HEK293 (cell line): ENCODE measurements around the gene RMC1.
A peak's percentile ranks its signal among the peaks of the same experiment; 100 is the strongest.

ENCODE experiments used
- CTCF ChIA-PET: fragments of 350-600 bp; formaldehyde crosslinking; extraction: SDS; loops from one replicate; lab custom pipeline; 2021; ENCODE audit warnings: antibody characterized with exemption; lab: Yijun Ruan, JAX
- POLR2A ChIA-PET: fragments of 300-600 bp; formaldehyde crosslinking; extraction: SDS; loops from one replicate; lab custom pipeline; 2020; ENCODE audit warnings: antibody characterized with exemption, inconsistent platforms; lab: Yijun Ruan, JAX
- H3K27ac ChIP-seq: fragments of 200-500 bp; sonication (Bioruptor generic); 2 replicates; pipeline ENCODE4 v1.5.1; 2014; ENCODE audit warnings: low read depth, low read length, control low read depth, inconsistent platforms; ENCODE audit errors: extremely low read depth
- H3K36me3 ChIP-seq, 2 experiments: fragments of 200-500 bp in 1 of 2; sonication (Bioruptor generic) in 1 of 2; 1 replicate in 1 of 2; 2 replicates in 1 of 2; pipeline ENCODE4 v1.5.1; 2014 to 2017; ENCODE audit warnings: inconsistent platforms in 2 of 2, low read length in 2 of 2; ENCODE audit not compliant: control insufficient read depth in 2 of 2, insufficient read depth in 1 of 2
- H3K4me1 ChIP-seq: fragments of 200-500 bp; sonication (Bioruptor generic); 2 replicates; pipeline ENCODE4 v1.5.1; 2014; ENCODE audit warnings: mild to moderate bottlenecking, low read length, inconsistent platforms; ENCODE audit not compliant: control insufficient read depth, insufficient read depth
- H3K4me3 ChIP-seq: 2 replicates; pipeline ENCODE4 v1.5.1; 2011; ENCODE audit warnings: low read depth, mild to moderate bottlenecking, control low read depth, low read length, moderate library complexity
- H3K9me3 ChIP-seq: fragments of 200-500 bp; sonication (Bioruptor generic); 2 replicates; pipeline ENCODE4 v1.5.1; 2014; ENCODE audit warnings: low read depth, low read length, inconsistent platforms; ENCODE audit not compliant: control insufficient read depth, insufficient read depth
- EGR2 ChIP-seq: fragments of 450-650 bp; formaldehyde crosslinking; IDR thresholded peaks from 2 replicates; pipeline ENCODE4 v1.5.1; 2016; ENCODE audit warnings: low read depth, missing biosample characterization, missing genetic modification characterization
- ELK4 ChIP-seq: IDR thresholded peaks from 2 replicates; pipeline ENCODE4 v1.6.1; 2011; ENCODE audit warnings: mild to moderate bottlenecking, low read depth, low read length, borderline replicate concordance
- GFI1B ChIP-seq: fragments of 450-650 bp; formaldehyde crosslinking; IDR thresholded peaks from 2 replicates; pipeline ENCODE4 v1.5.1; 2016; ENCODE audit warnings: missing biosample characterization, missing genetic modification characterization
- MEIS1 ChIP-seq: sonication (generic); formaldehyde crosslinking; IDR thresholded peaks from 2 replicates; pipeline ENCODE4 v1.8.1; 2022; ENCODE audit warnings: missing genetic modification reagents, mild to moderate bottlenecking, borderline replicate concordance
- PRDM1 ChIP-seq: fragments of 450-650 bp; formaldehyde crosslinking; IDR thresholded peaks from 2 replicates; pipeline ENCODE4; 2016; ENCODE audit warnings: missing biosample characterization, missing genetic modification characterization
- RBAK ChIP-seq: fragments of 450-650 bp; formaldehyde crosslinking; IDR thresholded peaks from 2 replicates; pipeline ENCODE4 v1.5.1; 2016; ENCODE audit warnings: missing biosample characterization, missing genetic modification characterization
- YY1 ChIP-seq: fragments of 450-650 bp; formaldehyde crosslinking; IDR thresholded peaks from 2 replicates; pipeline ENCODE4 v1.5.1; 2018; ENCODE audit warnings: missing biosample characterization, missing genetic modification characterization
- ZBTB10 ChIP-seq: fragments of 450-650 bp; formaldehyde crosslinking; IDR thresholded peaks from 2 replicates; pipeline ENCODE4 v1.5.1; 2016; ENCODE audit warnings: missing biosample characterization, missing genetic modification characterization
- ZBTB11 ChIP-seq: fragments of 450-650 bp; formaldehyde crosslinking; conservative IDR thresholded peaks from 2 replicates; pipeline ENCODE4 v1.5.1; 2016; ENCODE audit warnings: low read depth, missing biosample characterization, missing genetic modification characterization
- ZBTB20 ChIP-seq: fragments of 450-650 bp; formaldehyde crosslinking; IDR thresholded peaks from 2 replicates; pipeline ENCODE4 v1.5.1; 2016; ENCODE audit warnings: missing biosample characterization, missing genetic modification characterization
- ZNF112 ChIP-seq: fragments of 450-650 bp; formaldehyde crosslinking; IDR thresholded peaks from 2 replicates; pipeline ENCODE4 v1.5.0; 2017; ENCODE audit warnings: missing biosample characterization, missing genetic modification characterization
- ZNF169 ChIP-seq: fragments of 450-650 bp; formaldehyde crosslinking; IDR thresholded peaks from 2 replicates; pipeline ENCODE4 v1.5.1; 2016; ENCODE audit warnings: missing biosample characterization, missing genetic modification characterization
- ZNF18 ChIP-seq: fragments of 450-650 bp; formaldehyde crosslinking; IDR thresholded peaks from 2 replicates; pipeline ENCODE4 v1.5.1; 2016; ENCODE audit warnings: missing biosample characterization, missing genetic modification characterization
- ZNF239 ChIP-seq: fragments of 450-650 bp; formaldehyde crosslinking; IDR thresholded peaks from 2 replicates; pipeline ENCODE4 v1.5.1; 2016; ENCODE audit warnings: missing biosample characterization, missing genetic modification characterization
- ZNF274 ChIP-seq, 2 experiments: fragments of 200-500 bp in 1 of 2; fragments of 450-650 bp in 1 of 2; sonication (Bioruptor generic) in 1 of 2; formaldehyde crosslinking in 1 of 2; IDR thresholded peaks; 2 replicates each; pipeline versions ENCODE4 v1.5.1 to v1.6.1; 2014 to 2016; ENCODE audit warnings: borderline replicate concordance in 1 of 2, inconsistent platforms in 1 of 2, low read length in 1 of 2, missing biosample characterization in 1 of 2, missing genetic modification characterization in 1 of 2
- ZNF280C ChIP-seq: fragments of 450-650 bp; formaldehyde crosslinking; IDR thresholded peaks from 2 replicates; pipeline ENCODE4 v1.5.1; 2016; ENCODE audit warnings: missing biosample characterization, missing genetic modification characterization
- ZNF335 ChIP-seq: fragments of 450-650 bp; formaldehyde crosslinking; conservative IDR thresholded peaks from 2 replicates; pipeline ENCODE4 v1.5.1; 2016; ENCODE audit warnings: missing biosample characterization, missing genetic modification characterization
- ZNF488 ChIP-seq: fragments of 450-650 bp; formaldehyde crosslinking; IDR thresholded peaks from 2 replicates; pipeline ENCODE4 v1.5.1; 2016; ENCODE audit warnings: missing biosample characterization, missing genetic modification characterization
- ZNF704 ChIP-seq: fragments of 450-650 bp; formaldehyde crosslinking; IDR thresholded peaks from 2 replicates; pipeline ENCODE4 v1.5.1; 2016; ENCODE audit warnings: missing biosample characterization, missing genetic modification characterization
- ZNF837 ChIP-seq: fragments of 450-650 bp; formaldehyde crosslinking; IDR thresholded peaks from 2 replicates; pipeline ENCODE4 v1.5.1; 2016; ENCODE audit warnings: missing biosample characterization, missing genetic modification characterization
- ZSCAN16 ChIP-seq: fragments of 450-650 bp; formaldehyde crosslinking; IDR thresholded peaks from 2 replicates; pipeline ENCODE4 v1.5.1; 2016; ENCODE audit warnings: missing biosample characterization, missing genetic modification characterization

Gene RMC1

GRCh38 chr18:23503038-23503962, at the start of gene RMC1:
TSS of gene RMC1 (plus strand) at chr18:23503511. CDS start at chr18:23503619, 108 bp downstream.
- H3K4me3 ChIP-seq = peak within 1 kb of the TSS; percentile 86
- POLR2A ChIA-PET = interaction anchor here (0.6 to 1.1 kb wide), 3 partner anchors 11 to 635 kb away, joined by 3 to 4 read pairs (median 3); partner anchors contain the start of gene CABYR
- CTCF ChIA-PET = interaction anchor here (0.6 to 2.6 kb wide), 7 partner anchors 12 to 1819 kb away, joined by 3 to 24 read pairs (median 3); no protein-coding TSS in a partner anchor
- H3K9me3 ChIP-seq = no peaks in the 10 kb centered on the region
- H3K27ac ChIP-seq = peak within 1 kb of the TSS; percentile 48; the same call in 1 of the 2 replicates
- no peaks in the 10 kb centered on the region for H3K4me1 ChIP-seq
- peaks cover 0 to 23% of the 10 kb centered on the region in 2 experiments; a peak in 2 of 3 replicates for H3K36me3 ChIP-seq
- TF ChIP-seq PRDM1 (tag by site-specific recombination) (no peak), ZNF112 (tag by site-specific recombination) (no peak), EGR2 (tag by site-specific recombination) (peak; percentile 57; the same call in 1 of the 2 replicates), ZNF335 (peak; percentile 60), ZNF704 (tag by site-specific recombination) (no peak), ZBTB10 (peak; percentile 67), ZNF239 (tag by site-specific recombination) (no peak), ELK4 (no peak), YY1 (no peak), ZNF274 (IDR thresholded peaks at IDR 0.05; ENCODE audit: low read length) (no peak), ZNF274 (tag by site-specific recombination; IDR thresholded peaks at IDR 0.05; ENCODE audit: borderline replicate concordance) (no peak), ZNF18 (no peak), ZNF488 (tag by site-specific recombination) (no peak), GFI1B (tag by site-specific recombination) (no peak), ZNF169 (no peak), ZBTB11 (tag by site-specific recombination) (peak; percentile 91), MEIS1 (CRISPR knock-in tag) (no peak), ZBTB20 (tag by site-specific recombination) (peak; percentile 60; the same call in 1 of the 2 replicates), ZNF837 (tag by site-specific recombination) (no peak), ZNF280C (tag by site-specific recombination) (no peak), RBAK (tag by site-specific recombination) (no peak), ZSCAN16 (tag by site-specific recombination) (no peak)
